Neural crest cell (in vitro differentiated cells): ENCODE data around the gene TNIK. TPM values are rescaled to one million over a fixed set of nuclear protein-coding genes. Genes with fewer than 3 reads are reported as not detected.

Experiments
- DNase-seq: peaks from one replicate; pipeline ENCODE4 v3.0.0; 2021; ENCODE audit warnings: low read depth, mixed read lengths, low spot score
- H3K27ac Mint-ChIP-seq: one replicate; pipeline ENCODE4 v1.8.0; 2021; ENCODE audit warnings: mild to moderate bottlenecking, mixed read lengths; ENCODE audit not compliant: unreplicated experiment
- H3K27me3 Mint-ChIP-seq: 2 replicates; pipeline ENCODE4 v1.8.0; 2021; ENCODE audit warnings: low read depth, mild to moderate bottlenecking, mixed read lengths
- H3K36me3 Mint-ChIP-seq: 2 replicates; pipeline ENCODE4 v1.8.0; 2021; ENCODE audit warnings: low read depth, mild to moderate bottlenecking, mixed read lengths
- H3K4me1 Mint-ChIP-seq: 2 replicates; pipeline ENCODE4 v1.8.0; 2021; ENCODE audit warnings: mixed read lengths
- H3K4me3 Mint-ChIP-seq: one replicate; pipeline ENCODE4 v1.8.0; 2021; ENCODE audit warnings: mild to moderate bottlenecking, mixed read lengths
- H3K9me3 Mint-ChIP-seq: 2 replicates; pipeline ENCODE4 v1.8.0; 2021; ENCODE audit warnings: mixed read lengths
- CTCF ChIP-seq: fragments of 200-600 bp; sonication (generic); conservative IDR thresholded peaks from 2 replicates; pipeline ENCODE4 v1.5.0; 2021; ENCODE audit warnings: antibody characterized with exemption, mild to moderate bottlenecking
- total RNA-seq: library from RNA; stranded (reverse); gene quantifications from 2 replicates; pipeline ENCODE4 v1.2.1, GENCODE V29; 2021

TNIK gene
- total RNA-seq, 1 donor from 2014 or later: 32.3 TPM

GRCh38 chr3:171441381-171441780 lies 18.8 kb downstream of the TNIK start:
- H3K4me1 Mint-ChIP-seq: peaks cover 25% of the 10 kb centered on the region
- H3K4me3 Mint-ChIP-seq: no peak overlapping the region
- H3K9me3 Mint-ChIP-seq: no peaks in the 10 kb centered on the region
- no peak for TF ChIP-seq CTCF
- H3K36me3 Mint-ChIP-seq: no peaks in the 10 kb centered on the region
- DNase-seq: no peak
- no peak overlapping the region for H3K27ac Mint-ChIP-seq
- H3K27me3 Mint-ChIP-seq: no peaks in the 10 kb centered on the region

- no peak overlapping the region for H3K4me3 Mint-ChIP-seq
- no peak for TF ChIP-seq CTCF
- DNase-seq: no peak
- H3K27me3 Mint-ChIP-seq: no peaks in the 10 kb centered on the region
- no peaks in the 10 kb centered on the region for H3K9me3 Mint-ChIP-seq
- H3K4me1 Mint-ChIP-seq: peaks cover 21% of the 10 kb centered on the region
- no peak overlapping the region for H3K27ac Mint-ChIP-seq
- H3K36me3 Mint-ChIP-seq: no peaks in the 10 kb centered on the region
These were observed 20.2 kb downstream of the TNIK start for GRCh38 chr3:171439996-171440395.

- DNase-seq: no peak
- Mint-ChIP-seq H3K4me3 (no peak overlapping the region), H3K36me3 (no peaks in the 10 kb centered on the region), H3K27me3 (no peaks in the 10 kb centered on the region), H3K4me1 (peaks cover 9% of the 10 kb centered on the region), H3K9me3 (no peaks in the 10 kb centered on the region), H3K27ac (no peak overlapping the region)
- no peak for TF ChIP-seq CTCF
These were observed 23.0 kb downstream of the TNIK start for GRCh38 chr3:171437115-171437756.

- Mint-ChIP-seq H3K27ac (no peak overlapping the region), H3K27me3 (no peaks in the 10 kb centered on the region), H3K36me3 (no peaks in the 10 kb centered on the region), H3K9me3 (no peaks in the 10 kb centered on the region), H3K4me3 (no peak overlapping the region), H3K4me1 (peaks cover 9% of the 10 kb centered on the region)
- TF ChIP-seq CTCF: no peak
- DNase-seq: no peak
These were observed 23.8 kb downstream of the TNIK start for GRCh38 chr3:171436380-171436779.

- Mint-ChIP-seq H3K27ac (no peak overlapping the region), H3K9me3 (no peaks in the 10 kb centered on the region), H3K4me1 (peaks cover 9% of the 10 kb centered on the region), H3K4me3 (no peak overlapping the region), H3K27me3 (no peaks in the 10 kb centered on the region), H3K36me3 (no peaks in the 10 kb centered on the region)
- no peak for TF ChIP-seq CTCF
- no peak for DNase-seq
These were observed 24.4 kb downstream of the TNIK start for GRCh38 chr3:171435757-171436156.
